ENCODE results near the gene PCSK5.

DNA sequence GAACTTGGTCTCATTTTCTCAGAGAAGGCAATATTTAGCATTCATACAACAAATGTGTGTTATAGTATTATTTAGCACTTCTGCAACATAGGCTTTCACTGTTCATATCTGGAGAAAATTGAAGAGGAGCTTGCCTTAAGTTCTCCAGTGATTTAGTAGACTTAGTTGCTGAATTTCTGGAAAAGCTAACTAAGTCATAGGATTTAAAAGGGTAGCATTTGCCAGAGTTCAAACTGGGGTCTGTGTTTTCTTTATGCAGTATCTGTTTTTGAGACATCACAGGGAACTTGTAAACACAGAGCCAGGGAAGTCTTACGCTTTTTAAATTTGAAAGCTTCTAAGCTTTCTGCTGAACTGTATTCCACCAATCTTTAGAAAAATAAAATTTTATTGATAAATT, 8.7 kb upstream of the PCSK5 start:
- TF ChIP-seq, protein P1, sequence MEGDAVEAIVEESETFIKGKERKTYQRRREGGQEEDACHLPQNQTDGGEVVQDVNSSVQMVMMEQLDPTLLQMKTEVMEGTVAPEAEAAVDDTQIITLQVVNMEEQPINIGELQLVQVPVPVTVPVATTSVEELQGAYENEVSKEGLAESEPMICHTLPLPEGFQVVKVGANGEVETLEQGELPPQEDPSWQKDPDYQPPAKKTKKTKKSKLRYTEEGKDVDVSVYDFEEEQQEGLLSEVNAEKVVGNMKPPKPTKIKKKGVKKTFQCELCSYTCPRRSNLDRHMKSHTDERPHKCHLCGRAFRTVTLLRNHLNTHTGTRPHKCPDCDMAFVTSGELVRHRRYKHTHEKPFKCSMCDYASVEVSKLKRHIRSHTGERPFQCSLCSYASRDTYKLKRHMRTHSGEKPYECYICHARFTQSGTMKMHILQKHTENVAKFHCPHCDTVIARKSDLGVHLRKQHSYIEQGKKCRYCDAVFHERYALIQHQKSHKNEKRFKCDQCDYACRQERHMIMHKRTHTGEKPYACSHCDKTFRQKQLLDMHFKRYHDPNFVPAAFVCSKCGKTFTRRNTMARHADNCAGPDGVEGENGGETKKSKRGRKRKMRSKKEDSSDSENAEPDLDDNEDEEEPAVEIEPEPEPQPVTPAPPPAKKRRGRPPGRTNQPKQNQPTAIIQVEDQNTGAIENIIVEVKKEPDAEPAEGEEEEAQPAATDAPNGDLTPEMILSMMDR (IDR thresholded peaks at IDR 0.05; ENCODE audit: extremely low read depth in 1 of 2, insufficient read depth in 1 of 2, low read depth in 1 of 2, low read length in 2 of 2) = no peak
- TF ChIP-seq JUN (IDR thresholded peaks at IDR 0.05; ENCODE audit: borderline replicate concordance, insufficient read depth, insufficient read length, low read depth) = no peak
